ENCODE results near the gene SERPINB13.

- TF ChIP-seq POLR2A (IDR thresholded peaks at IDR 0.05) (no peak), CTCF (IDR thresholded peaks at IDR 0.05) (no peak)
Measured at GRCh38 chr18:63646936-63647335, 59.8 kb downstream of the SERPINB13 start.

Data from body of pancreas (tissue), 4 donors.